HTERT RPE-1 (cell line): ENCODE data around the gene MICAL3.
"Not testable (repeated sequence)": the region's sequence is repeated elsewhere in the genome, so short reads cannot be mapped to it uniquely, and the experiment has no call there.

ENCODE experiments used
- in situ Hi-C: fragments of 300-500 bp; cut with MboI; formaldehyde crosslinking; loops from 4 replicates; pipeline ENCODE4 v1.14.3; 2020; ENCODE audit warnings: low sequenced_read_pairs

The MICAL3 gene

GRCh38 chr22:18000441-18001039, 23.8 kb downstream of the MICAL3 start:
- in situ Hi-C loops = no loop called here

DNA sequence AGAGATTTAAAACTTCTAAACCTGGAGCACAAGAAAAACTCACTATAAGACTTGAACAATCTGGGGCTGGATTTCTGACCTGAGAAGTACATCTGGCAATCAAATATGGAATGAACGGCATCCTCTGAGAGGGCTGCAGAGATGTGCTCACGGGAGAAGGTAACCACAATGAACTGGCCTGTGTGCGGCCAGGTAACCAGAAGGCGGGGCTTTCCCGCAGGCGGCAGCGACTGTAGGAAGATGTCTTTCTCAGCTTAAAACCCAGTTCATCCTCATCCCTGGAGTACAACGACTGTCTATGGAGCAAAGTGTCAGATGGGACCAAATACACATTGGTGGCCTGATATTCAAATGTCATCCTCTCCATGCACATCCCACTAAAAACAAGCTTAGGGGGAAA, 24.5 kb downstream of the MICAL3 start:
- in situ Hi-C loops = no loop called here

DNA sequence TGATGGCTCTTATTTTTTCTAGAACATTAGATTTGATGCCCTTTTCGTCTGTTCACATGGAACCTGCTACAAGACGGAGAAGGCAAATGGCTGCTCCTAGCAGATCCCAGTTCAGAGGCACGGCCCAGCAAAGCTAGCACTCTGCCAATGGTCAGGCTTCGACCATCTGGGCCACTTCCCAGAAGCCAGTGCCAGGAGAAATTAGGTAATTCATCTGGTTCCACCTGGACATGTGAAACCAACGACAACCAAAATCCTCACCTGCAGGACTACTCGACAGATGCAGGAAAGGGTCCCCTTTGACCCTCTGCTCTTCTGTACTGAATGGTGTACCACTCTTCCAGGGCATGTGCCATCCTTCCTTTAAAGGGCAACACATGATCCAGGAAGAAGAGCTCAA, 25.4 kb downstream of the MICAL3 start:
- in situ Hi-C loops = no loop called here

DNA sequence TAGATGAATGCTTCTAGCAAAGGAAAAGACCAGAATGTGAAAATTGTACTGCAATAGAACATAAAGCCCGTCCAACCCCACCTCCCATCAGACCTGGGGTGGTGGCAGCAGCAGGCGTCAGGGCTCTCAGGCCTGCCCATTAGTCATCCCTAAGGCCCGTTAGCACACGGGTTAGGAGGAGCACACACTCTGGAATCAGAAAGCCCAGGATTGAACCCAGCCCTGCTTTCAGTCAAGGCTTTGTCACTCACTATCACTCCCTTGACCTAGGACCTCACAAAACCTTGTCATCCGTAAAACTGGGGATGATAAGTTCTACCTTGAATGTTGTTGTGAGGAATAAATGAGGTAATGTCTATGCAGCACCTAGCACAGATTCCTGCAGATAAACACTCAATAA, 26.9 kb downstream of the MICAL3 start:
- in situ Hi-C loops = no loop called here

GRCh38 chr22:17995256-17995655, 29.1 kb downstream of the MICAL3 start:
- in situ Hi-C loops = not testable (repeated sequence)

DNA sequence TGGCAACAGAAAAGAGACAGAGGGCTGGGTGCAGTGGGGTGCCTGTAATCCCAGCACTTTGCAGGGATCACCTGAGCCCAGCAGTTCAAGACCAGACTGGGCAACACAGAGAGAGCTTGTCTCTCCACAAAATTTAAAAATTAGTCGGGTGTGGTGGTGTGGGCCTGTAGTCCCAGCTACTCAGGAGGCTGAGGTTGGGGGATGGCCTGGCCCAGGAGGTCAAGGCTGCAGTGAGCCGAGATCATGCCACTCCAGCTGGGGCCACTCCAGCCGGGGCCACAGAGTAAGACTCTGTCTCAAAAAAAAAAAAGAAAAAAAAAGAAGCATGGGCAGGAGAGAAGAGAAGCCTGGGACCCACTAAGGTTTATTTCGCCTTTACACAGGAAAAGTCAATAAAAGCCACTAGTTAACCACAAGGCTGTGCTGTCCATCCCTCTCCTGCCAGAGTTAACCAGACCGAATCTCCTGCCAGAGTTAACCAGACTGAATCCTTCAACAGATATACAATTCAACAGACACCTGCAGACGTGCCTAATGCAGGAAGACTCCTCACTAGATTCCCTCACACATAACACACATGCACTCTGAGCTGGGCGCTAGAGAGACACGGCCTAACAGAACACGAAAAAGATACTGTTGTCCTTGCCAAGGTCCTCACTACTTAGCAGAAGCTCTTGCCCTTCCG, 29.8 kb downstream of the MICAL3 start:
- in situ Hi-C loops = no loop called here

DNA sequence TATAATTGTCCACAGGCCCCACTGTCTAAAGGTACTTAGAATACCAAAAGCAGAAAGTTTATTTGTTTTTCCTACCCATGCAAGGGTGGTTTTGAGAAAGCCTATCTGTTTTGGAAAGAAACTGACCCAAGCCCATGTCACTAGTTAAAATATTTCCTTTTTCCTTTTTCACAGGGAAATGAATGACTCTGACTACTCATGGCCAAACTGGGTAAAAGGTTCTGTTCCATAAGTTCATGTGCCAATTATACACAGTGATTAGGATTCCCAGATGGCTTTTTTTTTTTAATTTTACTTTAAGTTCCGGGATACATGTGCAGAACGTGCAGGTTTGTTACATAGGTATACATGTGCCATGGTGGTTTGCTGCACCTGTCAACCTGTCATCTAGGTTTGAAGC, 31.4 kb downstream of the MICAL3 start:
- in situ Hi-C loops = not testable (repeated sequence)

- in situ Hi-C loops = not testable (repeated sequence)
Measured at GRCh38 chr22:17991992-17992391, 32.4 kb downstream of the MICAL3 start.

DNA sequence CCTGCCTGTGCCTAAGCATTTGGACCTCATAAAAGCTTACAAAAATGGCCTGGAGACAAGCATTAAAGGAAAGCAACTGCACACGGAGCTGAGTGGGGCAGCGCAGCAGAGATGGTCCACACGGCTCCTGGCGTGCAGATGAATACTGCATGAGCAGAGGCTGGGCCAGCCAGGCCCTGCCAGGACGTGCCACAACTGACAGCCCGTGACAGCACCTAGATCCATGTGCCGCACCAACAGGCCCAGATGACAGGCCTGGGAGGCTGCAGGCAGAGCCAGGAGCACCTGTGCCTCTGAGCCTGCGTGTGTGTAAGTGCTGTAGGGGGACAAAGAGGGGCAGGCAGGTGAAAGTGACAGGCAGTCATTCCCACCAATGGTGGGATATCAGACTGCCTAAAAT, 33.4 kb downstream of the MICAL3 start:
- in situ Hi-C loops = no loop called here

- in situ Hi-C loops = no loop called here
Measured at GRCh38 chr22:17990147-17990546, 34.2 kb downstream of the MICAL3 start.

- in situ Hi-C loops = no loop called here
Measured at GRCh38 chr22:17988800-17989513, 35.4 kb downstream of the MICAL3 start.

DNA sequence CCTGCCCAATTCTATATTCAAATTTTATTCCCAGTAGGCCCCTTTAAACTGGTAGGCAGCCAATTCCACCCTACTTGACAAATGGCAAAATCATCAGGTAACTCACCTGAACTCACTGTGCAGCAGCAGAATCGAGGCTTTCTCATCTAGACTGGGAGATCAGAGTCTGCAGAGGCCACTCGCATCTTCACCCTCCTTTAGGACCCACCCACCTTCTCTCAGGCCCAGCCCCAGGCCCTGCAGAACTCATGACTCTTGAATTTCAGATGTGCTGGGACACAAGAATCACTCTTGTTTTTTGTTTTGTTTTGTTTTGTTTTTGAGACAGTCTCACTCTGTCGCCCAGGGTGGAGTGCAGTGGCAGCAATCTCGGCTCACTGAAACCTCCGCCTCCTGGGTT, 38.8 kb downstream of the MICAL3 start:
- in situ Hi-C loops = no loop called here

GRCh38 chr22:17985071-17985470, 39.3 kb downstream of the MICAL3 start:
- in situ Hi-C loops = not testable (repeated sequence)

DNA sequence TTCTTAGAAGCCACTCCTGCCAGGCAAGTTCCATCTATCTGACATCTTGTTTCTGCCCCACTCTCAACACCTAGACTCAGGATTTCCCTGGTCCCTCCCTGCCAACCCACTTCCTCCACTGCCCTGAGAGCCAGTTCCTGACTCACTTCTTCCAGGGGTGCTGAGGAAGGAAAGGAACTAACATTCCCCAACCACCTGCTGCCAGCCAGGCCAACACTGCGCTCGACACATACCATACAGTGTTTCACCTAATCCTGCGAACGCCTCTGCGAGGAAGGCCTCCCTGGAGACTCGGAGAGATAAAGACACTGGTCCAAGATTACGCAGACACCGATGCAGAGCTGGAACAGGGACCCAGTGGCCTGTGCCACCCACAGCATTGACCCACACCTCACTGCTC, 40.2 kb downstream of the MICAL3 start:
- in situ Hi-C loops = no loop called here

GRCh38 chr22:17982572-17983141, 41.7 kb downstream of the MICAL3 start:
- in situ Hi-C loops = no loop called here

- in situ Hi-C loops = no loop called here
Measured at GRCh38 chr22:17981497-17981896, 42.9 kb downstream of the MICAL3 start.

- in situ Hi-C loops = no loop called here
Measured at GRCh38 chr22:17980638-17981051, 43.7 kb downstream of the MICAL3 start.

DNA sequence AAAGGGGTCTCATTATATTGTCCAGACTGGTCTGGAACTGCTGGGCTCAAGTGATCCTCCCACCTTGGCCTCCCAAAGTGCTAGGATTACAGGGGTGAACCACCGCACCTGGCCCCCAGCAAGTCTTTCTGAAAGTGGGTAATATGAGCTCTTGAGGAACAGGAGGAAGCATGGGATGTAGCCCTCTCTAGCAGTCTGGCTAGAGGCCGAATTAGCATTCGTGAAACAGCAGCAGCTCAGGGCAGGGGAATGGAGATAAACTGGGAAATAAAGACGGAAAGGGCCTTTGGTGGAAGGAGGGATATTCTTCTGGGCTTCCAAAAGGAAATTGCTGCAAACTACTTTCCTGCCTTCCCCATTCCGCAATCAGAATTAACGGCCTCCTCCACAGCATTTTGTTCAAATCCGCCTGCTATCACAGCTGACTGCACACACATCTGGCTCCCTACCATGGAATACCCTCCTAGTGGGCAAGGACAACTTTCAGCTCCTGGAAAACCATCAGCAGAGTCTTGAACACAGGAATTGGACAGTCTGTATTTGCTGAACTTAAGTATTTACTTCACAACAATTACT, 44.3 kb downstream of the MICAL3 start:
- in situ Hi-C loops = no loop called here

DNA sequence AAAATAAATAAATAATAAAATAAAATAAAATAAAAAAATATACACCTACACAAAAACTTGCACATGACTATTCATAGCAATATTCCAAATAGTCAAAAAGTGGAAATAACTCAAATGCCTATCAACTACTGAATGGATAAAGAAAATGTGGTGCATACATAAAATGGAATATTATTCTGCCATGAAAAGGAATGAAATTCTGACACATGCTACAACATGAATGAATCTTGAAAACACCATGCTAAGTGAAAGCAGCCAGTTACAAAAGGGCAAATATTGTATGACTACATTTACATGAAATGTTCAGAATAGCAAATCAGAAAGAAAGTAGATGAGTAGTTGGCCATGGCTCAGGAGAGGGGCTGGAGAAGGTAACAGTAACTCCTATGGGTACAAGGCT, 46.3 kb downstream of the MICAL3 start:
- in situ Hi-C loops = no loop called here

- in situ Hi-C loops = no loop called here
Measured at GRCh38 chr22:17977371-17977770, 47.0 kb downstream of the MICAL3 start.

DNA sequence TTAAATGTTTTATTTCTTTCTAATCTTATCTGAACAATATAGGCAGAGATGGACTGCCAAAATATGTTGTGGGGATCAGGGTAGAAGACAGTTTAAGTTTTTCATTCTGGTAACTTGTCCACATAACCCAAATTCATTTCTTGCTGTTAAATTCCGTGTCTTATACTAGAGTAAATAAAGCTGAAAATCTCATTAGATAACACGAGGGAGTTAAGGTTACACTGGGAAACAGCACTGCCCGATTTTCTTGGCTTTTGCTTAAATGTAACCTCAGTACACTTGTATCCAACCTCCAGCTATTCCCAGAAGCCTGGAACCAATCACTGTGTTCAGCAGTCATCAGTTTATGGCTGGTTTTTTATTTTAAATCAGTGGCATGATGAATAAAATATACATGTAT, 48.2 kb downstream of the MICAL3 start:
- in situ Hi-C loops = no loop called here
